Type B pancreatic cell (in vitro differentiated cells): ENCODE data around the gene HMGCS2. TPM values are rescaled to one million over a fixed set of nuclear protein-coding genes. Genes with fewer than 3 reads are reported as not detected.
A peak's percentile ranks its signal among the peaks of the same experiment; 100 is the strongest.

Experiments used
- DNase-seq: peaks from one replicate; pipeline ENCODE4 v3.0.0; 2021; ENCODE audit warnings: mixed read lengths; ENCODE audit not compliant: unreplicated experiment; ENCODE audit errors: extremely low spot score
- H3K27ac Mint-ChIP-seq: 2 replicates; pipeline ENCODE4 v1.8.0; 2021; ENCODE audit warnings: mild to moderate bottlenecking, mixed read lengths
- H3K27me3 Mint-ChIP-seq: 2 replicates; pipeline ENCODE4 v1.8.0; 2021; ENCODE audit warnings: mixed read lengths
- H3K36me3 Mint-ChIP-seq: 2 replicates; pipeline ENCODE4 v1.8.0; 2021; ENCODE audit warnings: mixed read lengths
- H3K4me1 Mint-ChIP-seq: one replicate; pipeline ENCODE4 v1.8.0; 2021; ENCODE audit warnings: mixed read lengths; ENCODE audit not compliant: unreplicated experiment
- H3K4me3 Mint-ChIP-seq: 2 replicates; pipeline ENCODE4 v1.8.0; 2021; ENCODE audit warnings: mild to moderate bottlenecking, mixed read lengths
- H3K9me3 Mint-ChIP-seq: 2 replicates; pipeline ENCODE4 v1.8.0; 2021; ENCODE audit warnings: mixed read lengths
- total RNA-seq: library from RNA; stranded (reverse); gene quantifications from 2 replicates; pipeline ENCODE4 v1.2.1, GENCODE V29; 2021; ENCODE audit warnings: low replicate concordance
- TF ChIP-seq, protein P1 (sequence below): fragments of 200-600 bp; sonication (generic); conservative IDR thresholded peaks from 2 replicates; pipeline ENCODE4 v1.5.0; 2021; ENCODE audit warnings: antibody characterized with exemption, mild to moderate bottlenecking

Gene HMGCS2
- total RNA-seq, 1 donor from 2014 or later = 19.1 TPM

DNA sequence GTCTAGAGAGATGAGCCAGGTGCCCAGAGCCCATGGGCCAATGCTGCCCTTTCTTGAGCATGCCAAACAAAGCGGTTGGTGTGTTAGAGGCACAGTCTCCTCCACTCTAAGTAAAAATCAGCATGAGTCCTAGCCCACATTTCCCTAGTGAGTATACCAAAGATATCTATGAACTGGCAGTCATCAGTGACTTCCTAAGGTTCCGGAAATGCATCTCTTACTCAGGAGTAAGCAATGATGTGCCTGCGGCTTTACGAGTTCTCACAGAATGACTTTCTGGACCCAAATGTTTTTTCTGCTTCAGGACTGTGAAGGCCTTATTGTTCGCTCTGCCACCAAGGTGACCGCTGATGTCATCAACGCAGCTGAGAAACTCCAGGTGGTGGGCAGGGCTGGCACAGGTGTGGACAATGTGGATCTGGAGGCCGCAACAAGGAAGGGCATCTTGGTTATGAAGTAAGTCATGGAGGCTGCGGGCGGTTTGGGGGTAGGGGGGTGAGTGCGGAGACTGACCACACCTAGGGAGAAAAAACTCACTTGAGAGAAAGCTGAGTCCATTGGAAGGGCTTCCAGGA, 47.8 kb downstream of the HMGCS2 start:
- H3K27ac Mint-ChIP-seq = no peak overlapping the region
- H3K27me3 Mint-ChIP-seq = no peaks in the 10 kb centered on the region
- no peak for DNase-seq
- H3K4me1 Mint-ChIP-seq = peaks cover 31% of the 10 kb centered on the region
- no peak overlapping the region for H3K4me3 Mint-ChIP-seq
- peaks cover 51% of the 10 kb centered on the region for H3K36me3 Mint-ChIP-seq
- no peaks in the 10 kb centered on the region for H3K9me3 Mint-ChIP-seq
- TF ChIP-seq, protein P1, sequence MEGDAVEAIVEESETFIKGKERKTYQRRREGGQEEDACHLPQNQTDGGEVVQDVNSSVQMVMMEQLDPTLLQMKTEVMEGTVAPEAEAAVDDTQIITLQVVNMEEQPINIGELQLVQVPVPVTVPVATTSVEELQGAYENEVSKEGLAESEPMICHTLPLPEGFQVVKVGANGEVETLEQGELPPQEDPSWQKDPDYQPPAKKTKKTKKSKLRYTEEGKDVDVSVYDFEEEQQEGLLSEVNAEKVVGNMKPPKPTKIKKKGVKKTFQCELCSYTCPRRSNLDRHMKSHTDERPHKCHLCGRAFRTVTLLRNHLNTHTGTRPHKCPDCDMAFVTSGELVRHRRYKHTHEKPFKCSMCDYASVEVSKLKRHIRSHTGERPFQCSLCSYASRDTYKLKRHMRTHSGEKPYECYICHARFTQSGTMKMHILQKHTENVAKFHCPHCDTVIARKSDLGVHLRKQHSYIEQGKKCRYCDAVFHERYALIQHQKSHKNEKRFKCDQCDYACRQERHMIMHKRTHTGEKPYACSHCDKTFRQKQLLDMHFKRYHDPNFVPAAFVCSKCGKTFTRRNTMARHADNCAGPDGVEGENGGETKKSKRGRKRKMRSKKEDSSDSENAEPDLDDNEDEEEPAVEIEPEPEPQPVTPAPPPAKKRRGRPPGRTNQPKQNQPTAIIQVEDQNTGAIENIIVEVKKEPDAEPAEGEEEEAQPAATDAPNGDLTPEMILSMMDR = no peak

GRCh38 chr1:119718972-119719371, 49.7 kb downstream of the HMGCS2 start:
- Mint-ChIP-seq H3K4me3 (no peak overlapping the region), H3K36me3 (peaks cover 42% of the 10 kb centered on the region)
- no peak for DNase-seq

DNA sequence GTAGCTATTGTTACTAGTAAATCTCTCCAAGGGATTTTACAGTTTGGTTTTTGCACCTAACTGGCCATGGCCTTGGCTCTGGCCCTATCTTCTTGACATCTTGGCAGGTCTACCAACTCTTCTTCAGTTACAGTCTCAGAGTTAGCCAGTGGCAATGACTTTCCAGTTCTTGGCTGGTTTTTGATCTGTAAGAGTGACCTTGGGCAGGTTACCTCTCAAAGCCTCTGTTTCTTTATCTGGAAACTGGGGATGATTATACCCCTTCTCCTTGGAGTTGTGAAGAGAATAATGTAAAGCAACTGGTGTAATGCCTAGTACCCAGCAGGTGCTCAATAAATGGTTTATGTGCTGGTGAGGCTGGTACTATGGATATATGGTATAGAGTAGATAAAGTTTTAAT, 50.3 kb downstream of the HMGCS2 start:
- peaks cover 37% of the 10 kb centered on the region for H3K36me3 Mint-ChIP-seq
- H3K27me3 Mint-ChIP-seq = no peaks in the 10 kb centered on the region
- no peak for DNase-seq
- peaks cover 54% of the 10 kb centered on the region for H3K4me1 Mint-ChIP-seq
- H3K4me3 Mint-ChIP-seq = no peak overlapping the region
- TF ChIP-seq, protein P1 = no peak
- H3K27ac Mint-ChIP-seq = no peak overlapping the region
- H3K9me3 Mint-ChIP-seq = no peaks in the 10 kb centered on the region

More at GRCh38 chr1:119718972-119719371, 49.7 kb downstream of the HMGCS2 start:
- TF ChIP-seq, protein P1 = no peak
- Mint-ChIP-seq H3K27ac (no peak overlapping the region), H3K9me3 (no peaks in the 10 kb centered on the region), H3K4me1 (peaks cover 48% of the 10 kb centered on the region), H3K27me3 (no peaks in the 10 kb centered on the region)

GRCh38 chr1:119715542-119715941, 53.2 kb downstream of the HMGCS2 start:
- H3K36me3 Mint-ChIP-seq = peaks cover 15% of the 10 kb centered on the region
- H3K4me1 Mint-ChIP-seq = peaks cover 52% of the 10 kb centered on the region
- peak overlapping the region; percentile 83 for H3K4me3 Mint-ChIP-seq
- H3K27ac Mint-ChIP-seq = peak overlapping the region; percentile 71
- H3K27me3 Mint-ChIP-seq = no peaks in the 10 kb centered on the region
- TF ChIP-seq, protein P1 = no peak
- no peak for DNase-seq
- no peaks in the 10 kb centered on the region for H3K9me3 Mint-ChIP-seq

DNA sequence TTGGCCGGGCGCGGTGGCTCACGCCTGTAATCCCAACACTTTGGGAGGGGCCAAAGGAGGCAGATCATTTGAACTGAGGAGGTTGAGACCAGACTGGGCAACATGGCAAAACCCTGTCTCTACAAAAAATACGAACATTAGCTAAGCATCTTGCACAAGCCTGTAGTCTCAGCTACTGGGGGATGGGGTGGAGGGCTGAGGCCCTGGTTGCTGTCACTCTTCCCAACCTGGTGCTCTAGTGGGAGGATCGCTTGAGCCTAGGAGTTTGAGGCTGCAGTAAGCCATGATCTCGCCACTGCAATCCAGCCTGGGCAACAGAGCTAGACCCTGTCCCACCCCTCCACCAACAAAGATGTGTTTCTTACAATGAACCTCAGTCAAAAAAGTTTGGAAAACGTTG, 54.1 kb downstream of the HMGCS2 start:
- peaks cover 10% of the 10 kb centered on the region for H3K36me3 Mint-ChIP-seq
- H3K4me1 Mint-ChIP-seq = peaks cover 52% of the 10 kb centered on the region
- no peaks in the 10 kb centered on the region for H3K9me3 Mint-ChIP-seq
- peak overlapping the region; percentile 94 for H3K27ac Mint-ChIP-seq
- TF ChIP-seq, protein P1 = no peak
- H3K27me3 Mint-ChIP-seq = no peaks in the 10 kb centered on the region
- DNase-seq = no peak
- H3K4me3 Mint-ChIP-seq = peak overlapping the region; percentile 94
